Natural killer cell treated with Interleukin-12 subunit alpha and Interleukin-12 subunit beta and Interleukin-15 and Interleukin-18, amount 100 ng/mL, for 72 hours (primary cell): ENCODE results near the gene STIMATE. TPM values are rescaled to one million over a fixed set of nuclear protein-coding genes. Genes with fewer than 3 reads are reported as not detected.
A peak's percentile ranks its signal among the peaks of the same experiment; 100 is the strongest.

Source experiments
- ATAC-seq, 2 donors: fragments of 150-1000 bp; cut with Tn5 transposase in 1 of 2; sonication (Bioruptor Pico), chemical (Tn5 transposase) in 1 of 2; 2 replicates each; pipeline ENCODE4 v1.10.0; 2021
- DNase-seq: peaks from one replicate; pipeline ENCODE4 v3.0.0; 2022; ENCODE audit warnings: low spot score
- H3K27ac Mint-ChIP-seq, 2 donors: 1 replicate in 1 of 2; 2 replicates in 1 of 2; pipeline ENCODE4 v1.8.0; 2022; ENCODE audit warnings: mixed read lengths in 2 of 2, mild to moderate bottlenecking in 1 of 2, moderate library complexity in 1 of 2
- H3K27me3 Mint-ChIP-seq, 2 donors: 1 replicate in 1 of 2; 2 replicates in 1 of 2; pipeline ENCODE4 v1.8.0; 2022; ENCODE audit warnings: mixed read lengths in 2 of 2
- H3K36me3 Mint-ChIP-seq: one replicate; pipeline ENCODE4 v1.8.0; 2022; ENCODE audit warnings: mixed read lengths
- H3K4me1 Mint-ChIP-seq, 2 donors: 1 replicate in 1 of 2; 2 replicates in 1 of 2; pipeline ENCODE4 v1.8.0; 2022; ENCODE audit warnings: low read depth in 2 of 2, mixed read lengths in 2 of 2, mild to moderate bottlenecking in 1 of 2
- H3K4me3 Mint-ChIP-seq: one replicate; pipeline ENCODE4 v1.8.0; 2022; ENCODE audit warnings: mixed read lengths
- H3K9me3 Mint-ChIP-seq: 2 replicates; pipeline ENCODE4 v1.8.0; 2022; ENCODE audit warnings: mixed read lengths
- total RNA-seq, 2 donors: library from RNA; stranded (reverse); gene quantifications; one replicate each; pipeline ENCODE4 v1.2.3, GENCODE V29; 2022

Gene STIMATE
- total RNA-seq, 2 donors from 2014 or later = 19.8 to 31.1 TPM

DNA sequence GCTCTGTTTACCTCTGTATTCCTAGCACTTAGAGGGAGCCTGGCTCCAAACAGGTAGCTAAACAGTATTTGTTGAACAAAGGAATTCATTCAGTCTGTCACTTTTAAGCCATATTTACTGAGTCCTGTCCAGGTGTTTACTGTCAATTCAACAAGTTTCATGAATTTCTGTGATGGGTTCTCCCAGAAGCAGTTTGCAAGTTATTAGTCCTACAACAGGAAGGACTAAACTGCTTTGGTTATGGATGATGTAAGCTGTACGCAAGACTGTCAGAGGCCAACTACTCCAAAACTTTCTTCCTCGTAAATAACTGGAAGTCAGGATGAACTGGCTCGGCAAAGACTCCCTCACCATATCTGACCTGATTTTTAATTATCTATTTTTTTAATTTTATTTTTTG lies 25.1 kb downstream of the STIMATE start:
- no peak overlapping the region for H3K4me3 Mint-ChIP-seq
- H3K4me1 Mint-ChIP-seq = peaks cover 29 to 46% of the 10 kb centered on the region in 2 donors
- peak overlapping the region in 1 of 2 donors; percentile 84 for H3K27ac Mint-ChIP-seq
- DNase-seq (no peak), ATAC-seq (no peak)
- no peaks in the 10 kb centered on the region for H3K27me3 Mint-ChIP-seq
- H3K9me3 Mint-ChIP-seq = no peaks in the 10 kb centered on the region
- no peaks in the 10 kb centered on the region for H3K36me3 Mint-ChIP-seq

DNA sequence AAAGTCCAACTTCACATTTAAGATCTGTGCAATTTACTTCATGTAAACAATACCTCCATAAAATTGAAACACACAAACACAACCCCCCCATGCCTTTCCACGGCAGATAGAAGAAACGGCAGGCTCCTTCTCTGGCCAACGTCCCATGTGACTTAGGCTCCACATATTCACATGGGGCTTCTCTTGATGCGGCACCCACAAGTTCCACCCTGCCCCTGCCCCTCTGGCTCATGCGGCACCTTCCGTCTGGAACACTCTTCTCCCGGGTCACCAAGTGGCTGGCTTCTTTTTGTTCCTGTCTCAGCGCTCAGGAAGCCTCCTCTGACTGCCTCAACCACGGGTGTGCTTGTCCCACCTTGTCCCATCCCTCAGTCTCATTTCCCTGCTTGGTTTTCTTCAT lies 25.6 kb downstream of the STIMATE start:
- H3K27me3 Mint-ChIP-seq = no peaks in the 10 kb centered on the region
- H3K4me1 Mint-ChIP-seq = peaks cover 29 to 46% of the 10 kb centered on the region in 2 donors
- DNase-seq (no peak), ATAC-seq (no peak)
- no peak overlapping the region for H3K4me3 Mint-ChIP-seq
- no peaks in the 10 kb centered on the region for H3K36me3 Mint-ChIP-seq
- H3K27ac Mint-ChIP-seq = peak overlapping the region in 1 of 2 donors; percentile 84
- H3K9me3 Mint-ChIP-seq = no peaks in the 10 kb centered on the region

DNA sequence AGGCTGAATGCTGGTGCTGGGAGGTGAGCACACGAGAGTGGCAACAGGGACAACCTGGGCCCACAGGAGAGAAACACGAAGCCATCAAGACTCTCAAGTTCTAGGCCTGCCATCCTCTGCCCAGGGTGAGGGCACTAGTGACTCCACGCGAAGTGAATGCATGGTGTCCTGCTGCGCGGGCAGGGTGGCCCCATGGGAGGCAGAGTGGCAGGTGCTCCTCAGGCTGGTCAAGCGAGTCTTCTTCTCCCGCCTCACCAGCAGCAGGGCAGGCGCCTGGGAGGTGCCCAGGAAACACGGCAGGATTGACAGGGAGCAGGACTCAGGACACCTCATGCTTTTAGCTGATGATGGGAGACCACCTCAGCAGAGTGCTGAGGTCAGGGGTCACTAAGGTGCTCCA lies 26.9 kb downstream of the STIMATE start:
- H3K27ac Mint-ChIP-seq = peak overlapping the region in 1 of 2 donors; percentile 73
- DNase-seq = no peak
- ATAC-seq = no peak
- peaks cover 3% of the 10 kb centered on the region for H3K9me3 Mint-ChIP-seq
- peaks cover 28 to 53% of the 10 kb centered on the region in 2 donors for H3K4me1 Mint-ChIP-seq
- H3K27me3 Mint-ChIP-seq = no peaks in the 10 kb centered on the region
- peaks cover 4% of the 10 kb centered on the region for H3K36me3 Mint-ChIP-seq
- H3K4me3 Mint-ChIP-seq = no peak overlapping the region

DNA sequence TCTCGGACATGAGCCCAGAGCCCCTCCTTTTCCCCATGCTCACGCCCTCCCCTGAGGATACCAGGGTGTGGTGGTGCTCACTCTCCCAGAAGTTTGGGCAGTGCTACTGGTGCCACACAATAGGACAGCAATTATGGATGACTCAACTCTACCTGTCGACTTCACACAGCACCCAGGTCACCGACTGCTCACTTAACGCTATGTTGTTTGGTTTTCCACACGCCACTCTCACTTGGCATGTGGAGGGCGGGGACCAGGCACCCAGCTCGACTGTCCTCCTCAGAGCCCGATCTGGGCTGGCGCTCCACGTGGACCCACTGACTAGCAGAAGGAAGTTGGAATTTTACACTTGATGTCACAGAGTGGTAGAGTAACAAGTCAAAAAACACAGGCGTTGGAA lies 30.9 kb downstream of the STIMATE start:
- no peak for ATAC-seq
- H3K9me3 Mint-ChIP-seq = peaks cover 3% of the 10 kb centered on the region
- DNase-seq = no peak
- no peak overlapping the region for H3K27ac Mint-ChIP-seq
- peaks cover 8% of the 10 kb centered on the region for H3K36me3 Mint-ChIP-seq
- no peak overlapping the region for H3K4me3 Mint-ChIP-seq
- no peaks in the 10 kb centered on the region for H3K27me3 Mint-ChIP-seq
- H3K4me1 Mint-ChIP-seq = peaks cover 9 to 32% of the 10 kb centered on the region in 2 donors

DNA sequence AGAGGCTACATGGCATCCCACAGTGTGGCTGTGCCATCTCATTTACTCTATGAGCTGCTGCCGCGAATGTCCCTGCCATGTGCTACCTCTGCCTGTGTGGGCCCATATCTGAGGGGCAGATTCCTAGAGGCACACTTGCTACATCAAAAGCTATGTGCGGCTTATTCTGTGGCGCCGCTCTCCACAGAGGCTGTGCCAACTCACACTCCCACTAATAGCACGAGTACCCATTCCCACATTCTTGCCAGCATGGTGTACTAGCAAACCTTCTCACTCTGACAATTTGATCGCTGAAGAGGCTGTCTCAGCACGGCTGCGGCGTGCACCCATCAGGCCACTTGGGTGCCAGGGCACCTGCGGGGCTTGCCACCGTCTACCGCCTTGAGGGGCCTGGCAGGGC lies 31.4 kb downstream of the STIMATE start:
- no peak overlapping the region for H3K27ac Mint-ChIP-seq

DNA sequence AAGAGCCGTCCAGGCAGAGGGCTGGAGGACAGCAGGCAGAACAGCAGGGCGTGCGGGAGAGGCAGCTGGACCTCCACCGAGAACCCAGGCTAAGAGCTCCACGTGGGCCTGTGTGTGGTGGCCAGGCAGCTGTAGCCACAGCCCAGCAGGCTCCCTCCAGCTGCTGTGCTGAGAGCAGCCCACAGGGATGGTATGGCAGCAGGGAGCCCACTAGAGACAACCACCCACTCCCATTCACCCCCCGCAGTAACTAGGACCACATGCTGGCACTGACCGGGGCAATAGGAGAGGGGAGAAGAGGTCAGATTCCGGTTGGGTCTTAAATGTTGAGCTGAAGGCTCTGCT lies 37.0 kb downstream of the STIMATE start:
- Mint-ChIP-seq H3K4me3 (no peak overlapping the region), H3K27ac (peak overlapping the region in 1 of 2 donors; percentile 47), H3K36me3 (peaks cover 4% of the 10 kb centered on the region), H3K27me3 (no peaks in the 10 kb centered on the region), H3K4me1 (peaks cover 7 to 12% of the 10 kb centered on the region in 2 donors), H3K9me3 (no peaks in the 10 kb centered on the region)
- DNase-seq (no peak), ATAC-seq (peak in 1 of 2 donors; percentile 32)

More for the DNA sequence above, 31.4 kb downstream of the STIMATE start:
- no peak for ATAC-seq
- H3K36me3 Mint-ChIP-seq = peaks cover 8% of the 10 kb centered on the region
- no peak overlapping the region for H3K4me3 Mint-ChIP-seq
- H3K9me3 Mint-ChIP-seq = peaks cover 3% of the 10 kb centered on the region
- no peak for DNase-seq
- no peaks in the 10 kb centered on the region for H3K27me3 Mint-ChIP-seq
- H3K4me1 Mint-ChIP-seq = peaks cover 7 to 30% of the 10 kb centered on the region in 2 donors

DNA sequence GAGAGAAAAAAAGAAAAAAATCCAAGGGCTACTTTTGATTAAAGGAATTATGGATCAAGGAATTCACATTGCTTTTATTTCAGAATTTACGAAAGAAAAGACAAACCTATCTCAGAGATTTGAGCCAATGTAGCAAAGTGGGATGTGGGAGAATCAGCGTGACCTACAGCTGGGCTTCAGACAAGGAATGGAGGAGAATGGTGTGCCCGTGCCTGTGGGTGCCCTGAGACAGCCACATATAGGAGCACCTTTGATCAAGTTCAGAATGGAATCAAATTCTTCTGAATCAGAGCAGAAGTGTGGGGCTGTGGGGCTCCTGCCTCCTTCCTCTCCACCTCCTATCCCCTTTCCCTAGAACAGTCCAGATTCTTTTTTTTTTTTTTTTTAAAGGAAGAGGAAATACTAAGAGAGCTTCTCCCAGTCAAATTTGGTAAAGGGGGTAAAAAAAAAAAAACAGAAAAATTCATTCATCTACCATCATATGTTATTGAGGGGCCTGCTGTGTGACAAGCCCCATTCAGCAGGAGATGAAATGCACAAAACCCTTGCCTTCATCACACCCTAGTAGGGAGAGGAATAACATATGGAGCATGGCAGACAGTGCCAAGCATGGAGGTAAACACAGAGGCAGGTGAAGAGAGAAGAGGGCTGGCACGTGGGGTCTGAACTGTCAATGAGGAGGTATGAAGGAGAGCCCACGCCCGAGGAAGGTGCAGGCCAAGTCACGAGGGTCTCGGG lies 37.5 kb downstream of the STIMATE start:
- no peaks in the 10 kb centered on the region for H3K36me3 Mint-ChIP-seq
- peak overlapping the region in 1 of 2 donors; percentile 47 for H3K27ac Mint-ChIP-seq
- H3K4me3 Mint-ChIP-seq = no peak overlapping the region
- H3K9me3 Mint-ChIP-seq = no peaks in the 10 kb centered on the region
- ATAC-seq = no peak
- no peaks in the 10 kb centered on the region for H3K27me3 Mint-ChIP-seq
- no peak for DNase-seq
- peaks cover 7 to 12% of the 10 kb centered on the region in 2 donors for H3K4me1 Mint-ChIP-seq

DNA sequence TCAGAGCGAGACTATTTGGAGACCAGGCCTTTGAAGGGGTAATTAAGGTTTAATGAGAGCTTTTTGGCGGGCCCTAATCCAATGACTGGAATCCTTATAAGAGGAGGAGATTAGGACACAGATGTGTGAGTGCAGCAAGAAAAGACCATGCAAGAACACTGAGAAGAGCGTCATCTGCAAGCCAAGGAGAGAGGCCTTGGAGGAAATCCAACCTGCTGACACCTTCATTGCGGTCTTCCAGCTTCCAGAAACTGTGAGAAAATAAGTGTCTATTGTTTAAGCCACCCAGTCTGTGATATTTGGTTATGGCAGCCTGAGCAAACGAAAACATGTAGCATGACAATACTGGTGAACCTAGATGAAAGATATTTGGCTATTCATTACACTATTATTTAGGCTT lies 39.5 kb downstream of the STIMATE start:
- peaks cover 7 to 12% of the 10 kb centered on the region in 2 donors for H3K4me1 Mint-ChIP-seq
- H3K9me3 Mint-ChIP-seq = no peaks in the 10 kb centered on the region
- DNase-seq = no peak
- H3K27ac Mint-ChIP-seq = no peak overlapping the region
- no peak for ATAC-seq
- H3K4me3 Mint-ChIP-seq = no peak overlapping the region
- no peaks in the 10 kb centered on the region for H3K36me3 Mint-ChIP-seq
- no peaks in the 10 kb centered on the region for H3K27me3 Mint-ChIP-seq

DNA sequence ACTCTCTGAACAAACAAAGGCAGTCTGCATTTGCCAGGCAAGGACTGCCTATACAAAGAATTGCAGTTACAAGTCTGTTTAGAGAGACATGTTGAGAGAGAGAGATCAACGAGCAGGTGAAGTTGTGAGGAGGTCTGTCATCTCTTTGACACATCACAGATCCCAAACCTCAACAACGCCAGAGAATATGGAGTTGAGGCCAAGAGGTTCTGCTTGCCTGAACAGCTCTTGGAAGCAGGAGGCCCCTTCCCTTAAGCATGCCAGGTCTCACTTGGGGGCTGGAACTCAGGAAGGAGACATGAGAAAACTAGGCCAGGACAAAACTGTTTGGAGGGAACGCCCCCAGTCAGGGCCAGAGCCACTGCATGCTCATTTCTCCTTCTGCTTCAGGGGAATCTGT lies 40.2 kb downstream of the STIMATE start:
- Mint-ChIP-seq H3K4me1 (peaks cover 5 to 7% of the 10 kb centered on the region in 2 donors), H3K4me3 (no peak overlapping the region), H3K9me3 (no peaks in the 10 kb centered on the region), H3K27ac (no peak overlapping the region), H3K27me3 (no peaks in the 10 kb centered on the region), H3K36me3 (no peaks in the 10 kb centered on the region)
- no peak for ATAC-seq
- DNase-seq = no peak

DNA sequence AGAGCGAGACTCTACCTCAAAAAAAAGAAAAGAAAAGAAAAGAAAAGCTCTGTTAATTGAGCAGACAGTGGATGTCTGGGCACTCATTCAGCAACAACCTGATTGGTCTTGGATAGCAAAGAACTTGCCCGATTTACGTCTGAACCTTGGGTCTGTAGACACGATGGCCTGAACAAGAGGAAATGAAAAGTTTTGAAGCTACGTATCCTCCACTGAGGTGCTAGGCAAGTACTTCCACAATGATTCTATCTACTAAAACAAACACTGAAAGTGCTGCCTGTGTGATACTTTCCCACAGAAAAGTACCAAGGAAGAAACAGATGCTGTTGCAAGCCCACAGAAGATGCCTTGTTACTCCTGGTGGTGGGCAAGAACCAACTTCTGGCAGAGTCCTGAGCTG lies 40.7 kb downstream of the STIMATE start:
- DNase-seq = no peak
- no peaks in the 10 kb centered on the region for H3K9me3 Mint-ChIP-seq
- H3K27ac Mint-ChIP-seq = no peak overlapping the region
- no peak overlapping the region for H3K4me3 Mint-ChIP-seq
- ATAC-seq = no peak
- no peaks in the 10 kb centered on the region for H3K36me3 Mint-ChIP-seq
- H3K4me1 Mint-ChIP-seq = peaks cover under 1 to 6% of the 10 kb centered on the region in 2 donors
- no peaks in the 10 kb centered on the region for H3K27me3 Mint-ChIP-seq

DNA sequence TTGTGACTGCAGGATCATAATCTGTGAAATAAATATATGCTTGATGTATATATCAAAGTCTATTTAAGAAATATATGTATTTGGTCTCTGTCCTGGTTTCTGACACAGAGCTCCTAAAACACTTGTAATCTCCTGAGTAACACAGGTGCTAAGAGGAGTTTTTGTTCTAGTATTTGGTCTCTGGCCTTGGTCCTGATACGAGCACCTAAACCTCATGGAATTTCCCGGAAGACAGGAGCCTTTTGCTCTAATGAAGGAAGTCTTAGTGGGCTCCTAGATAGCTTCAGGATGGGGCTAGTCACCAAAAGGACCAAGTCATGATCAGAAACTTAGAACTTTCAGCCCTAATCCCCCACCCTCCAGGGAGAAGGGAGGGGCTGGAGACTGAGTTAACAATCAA lies 43.3 kb downstream of the STIMATE start:
- H3K4me3 Mint-ChIP-seq = no peak overlapping the region
- DNase-seq (no peak), ATAC-seq (no peak)
- peaks cover 0 to 5% of the 10 kb centered on the region in 2 donors for H3K4me1 Mint-ChIP-seq
- no peaks in the 10 kb centered on the region for H3K9me3 Mint-ChIP-seq
- no peak overlapping the region for H3K27ac Mint-ChIP-seq
- no peaks in the 10 kb centered on the region for H3K36me3 Mint-ChIP-seq
- H3K27me3 Mint-ChIP-seq = no peaks in the 10 kb centered on the region

DNA sequence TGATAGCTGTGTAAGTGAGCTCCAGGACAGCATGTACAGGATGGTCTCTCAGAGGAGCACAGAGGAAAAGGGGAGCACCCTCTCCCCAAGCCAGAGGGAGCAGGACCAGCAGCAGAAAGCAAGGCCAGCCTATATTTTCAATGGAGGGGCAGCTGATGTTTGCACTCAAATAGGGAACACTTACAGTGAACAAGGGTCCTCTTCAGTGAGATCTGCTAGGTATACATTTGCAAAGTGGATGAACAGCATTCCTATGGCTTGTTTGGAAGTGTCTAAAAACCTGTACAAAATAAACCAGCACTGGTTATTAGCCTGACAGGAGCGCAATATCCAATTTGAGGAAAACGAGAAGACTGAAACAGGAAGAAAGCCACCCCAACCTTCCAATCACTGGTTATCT lies 44.9 kb downstream of the STIMATE start:
- Mint-ChIP-seq H3K4me3 (no peak overlapping the region), H3K36me3 (no peaks in the 10 kb centered on the region), H3K4me1 (peaks cover 0 to 5% of the 10 kb centered on the region in 2 donors), H3K9me3 (no peaks in the 10 kb centered on the region), H3K27me3 (no peaks in the 10 kb centered on the region), H3K27ac (no peak overlapping the region)
- ATAC-seq = no peak
- no peak for DNase-seq

DNA sequence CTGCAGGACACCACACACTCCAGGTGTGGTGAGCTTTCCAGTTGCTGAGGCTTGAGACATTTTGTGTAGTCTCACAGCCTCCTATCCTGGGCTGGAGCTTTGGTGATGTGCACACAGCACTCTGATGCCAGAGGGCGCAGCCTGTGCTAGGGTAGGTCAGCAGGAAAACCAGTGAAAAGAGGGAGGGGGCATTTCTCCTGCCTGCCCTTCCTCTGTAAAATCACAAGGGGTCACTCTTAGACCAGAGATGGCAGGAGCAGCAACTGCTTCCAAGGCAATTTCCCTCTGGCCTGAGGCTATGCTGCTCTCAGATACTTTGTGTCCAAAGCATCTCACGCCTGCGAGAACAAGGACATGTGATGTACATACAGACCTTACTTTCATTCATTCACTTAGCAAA lies 46.0 kb downstream of the STIMATE start:
- DNase-seq (no peak), ATAC-seq (peak; percentile 28 to 55)
- Mint-ChIP-seq H3K27me3 (no peaks in the 10 kb centered on the region), H3K4me3 (no peak overlapping the region), H3K4me1 (peaks cover 0 to 2% of the 10 kb centered on the region in 2 donors), H3K9me3 (no peaks in the 10 kb centered on the region), H3K36me3 (no peaks in the 10 kb centered on the region), H3K27ac (no peak overlapping the region)

DNA sequence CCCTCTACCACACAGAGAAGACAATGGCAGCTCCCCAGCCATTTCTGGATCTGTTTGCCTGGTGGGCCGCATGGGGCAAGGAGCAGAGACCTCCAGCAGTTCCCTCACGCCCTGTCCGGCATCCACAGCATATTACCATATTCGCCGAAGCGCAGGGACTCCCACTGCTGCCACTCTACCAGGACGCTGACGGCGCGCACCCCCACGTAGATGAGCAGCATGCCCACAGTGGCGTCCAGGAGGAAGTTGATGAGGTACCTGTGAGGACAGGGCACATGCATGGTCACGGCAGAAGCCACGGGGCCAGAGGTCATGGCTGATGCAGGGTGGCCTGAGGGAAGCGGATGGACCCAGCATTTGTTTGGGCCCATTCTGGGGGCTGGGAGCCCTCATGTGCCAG lies 47.7 kb downstream of the STIMATE start:
- DNase-seq (no peak), ATAC-seq (no peak)
- Mint-ChIP-seq H3K4me3 (no peak overlapping the region), H3K36me3 (no peaks in the 10 kb centered on the region), H3K27ac (no peak overlapping the region), H3K9me3 (no peaks in the 10 kb centered on the region), H3K27me3 (no peaks in the 10 kb centered on the region), H3K4me1 (peaks cover 0 to 2% of the 10 kb centered on the region in 2 donors)

DNA sequence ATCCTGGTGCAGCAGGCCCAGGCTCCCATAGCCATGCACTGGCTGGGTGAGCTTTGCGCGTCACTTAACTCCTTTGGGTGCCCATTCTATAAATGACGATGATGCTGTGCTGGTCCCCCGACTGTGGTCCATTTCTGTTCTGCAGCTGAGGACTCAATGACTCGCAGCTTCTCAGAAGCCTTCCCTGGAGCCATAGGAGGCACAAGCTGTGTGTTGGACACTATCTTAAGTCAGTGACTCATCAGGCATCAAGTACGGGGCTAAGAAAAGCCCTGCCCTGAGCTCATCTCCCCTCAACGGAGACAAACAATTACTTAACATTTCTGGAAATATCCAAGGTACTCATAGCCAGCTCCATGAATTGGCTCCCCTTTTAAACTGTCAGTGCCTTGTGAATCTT lies 48.7 kb downstream of the STIMATE start:
- Mint-ChIP-seq H3K4me1 (peaks cover 0 to 5% of the 10 kb centered on the region in 2 donors), H3K27ac (no peak overlapping the region), H3K9me3 (no peaks in the 10 kb centered on the region)

More for the DNA sequence above, 48.7 kb downstream of the STIMATE start:
- no peaks in the 10 kb centered on the region for H3K36me3 Mint-ChIP-seq
- ATAC-seq (no peak), DNase-seq (no peak)
- no peaks in the 10 kb centered on the region for H3K27me3 Mint-ChIP-seq
- H3K4me3 Mint-ChIP-seq = no peak overlapping the region
